Inflammatory macrophage (primary cell): ENCODE measurements around the gene PITPNM3.

Source experiments
- DNase-seq, 2 donors: peaks; one replicate each; pipeline ENCODE4 v3.0.0-alpha.2; 2020 to 2022

The PITPNM3 gene

GRCh38 chr17:6458460-6458950 is 97.8 kb downstream of the PITPNM3 start:
- DNase-seq = no peak

GRCh38 chr17:6457688-6458459 is 98.5 kb downstream of the PITPNM3 start:
- no peak for DNase-seq

GRCh38 chr17:6456914-6457687 is 99.3 kb downstream of the PITPNM3 start:
- peak in 1 of 2 donors; percentile 59 for DNase-seq

- DNase-seq = no peak
Measured at GRCh38 chr17:6456321-6456720, 100.0 kb downstream of the PITPNM3 start.

GRCh38 chr17:6455321-6455705 is 101.0 kb downstream of the PITPNM3 start:
- DNase-seq = peak; percentile 12 to 55

- DNase-seq = no peak
Measured at GRCh38 chr17:6454495-6455320, 101.6 kb downstream of the PITPNM3 start.

GRCh38 chr17:6453279-6454024 is 102.9 kb downstream of the PITPNM3 start:
- DNase-seq = no peak

- no peak for DNase-seq
Measured at GRCh38 chr17:6452471-6453266, 103.7 kb downstream of the PITPNM3 start.

GRCh38 chr17:6450926-6451832 is 105.2 kb downstream of the PITPNM3 start:
- DNase-seq = no peak

- no peak for DNase-seq
Measured at GRCh38 chr17:6449307-6449706, 107.0 kb downstream of the PITPNM3 start.

GRCh38 chr17:6448473-6448872 is 107.9 kb downstream of the PITPNM3 start:
- DNase-seq = no peak

- DNase-seq = no peak
Measured at GRCh38 chr17:6446516-6447100, 109.7 kb downstream of the PITPNM3 start.

- DNase-seq = no peak
Measured at GRCh38 chr17:6444571-6445335, 111.6 kb downstream of the PITPNM3 start.

- peak; percentile 94 for DNase-seq
Measured at GRCh38 chr17:6443692-6444570, 112.4 kb downstream of the PITPNM3 start, which contains the start of gene PIMREG. Gene PIMREG (plus strand): TSS chr17:6444455. CDS start chr17:6445111, 656 bp downstream.

GRCh38 chr17:6442775-6443174 is 113.6 kb downstream of the PITPNM3 start:
- DNase-seq = no peak

- DNase-seq = no peak
Measured at GRCh38 chr17:6439951-6440350, 116.4 kb downstream of the PITPNM3 start.

- DNase-seq = no peak
Measured at GRCh38 chr17:6437956-6438355, 118.4 kb downstream of the PITPNM3 start.

GRCh38 chr17:6437466-6437865 is 118.9 kb downstream of the PITPNM3 start:
- no peak for DNase-seq
